Measurements from ENCODE around the gene PRR23A.

PRR23A gene

DNA sequence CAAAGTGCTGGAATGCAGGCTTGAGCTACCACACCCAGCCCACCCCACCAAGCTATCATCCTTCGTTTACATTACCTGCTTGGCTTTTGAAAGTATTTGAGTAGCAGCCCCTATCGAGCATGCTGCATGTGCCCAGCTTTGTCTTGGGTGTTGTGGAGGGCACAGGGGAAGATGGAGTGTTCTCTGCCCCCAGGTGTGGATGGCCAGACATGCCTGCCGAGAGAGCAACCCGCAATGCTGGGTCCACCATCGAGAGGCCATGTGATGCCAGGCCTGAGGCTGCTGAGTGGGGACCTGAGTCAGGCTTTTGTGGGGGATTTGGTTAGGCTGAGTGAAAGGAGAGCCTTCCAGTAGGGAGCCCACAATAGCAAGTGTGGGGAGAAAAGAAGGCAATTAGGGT lies 33.1 kb downstream of the PRR23A start:
- no peaks in the 10 kb centered on the region for H3K36me3 ChIP-seq (ENCODE audit: insufficient read depth, low read length)
- H3K79me2 ChIP-seq (ENCODE audit: control insufficient read depth, insufficient read depth, low read length, unreplicated experiment): no peaks in the 10 kb centered on the region
- H3K27me3 ChIP-seq (ENCODE audit: insufficient read depth, low read length): peaks cover 30% of the 10 kb centered on the region; the same call in 1 of the 2 replicates
- H3K27ac ChIP-seq (ENCODE audit: low read depth, low read length): no peak overlapping the region
- peaks cover 8% of the 10 kb centered on the region for H3K4me1 ChIP-seq (ENCODE audit: control insufficient read depth, insufficient read depth, low read length, unreplicated experiment)
- no peak overlapping the region for H3K4me3 ChIP-seq (ENCODE audit: low read depth, low read length)
- no peak overlapping the region for H2AFZ ChIP-seq (ENCODE audit: low read length, unreplicated experiment)

DNA sequence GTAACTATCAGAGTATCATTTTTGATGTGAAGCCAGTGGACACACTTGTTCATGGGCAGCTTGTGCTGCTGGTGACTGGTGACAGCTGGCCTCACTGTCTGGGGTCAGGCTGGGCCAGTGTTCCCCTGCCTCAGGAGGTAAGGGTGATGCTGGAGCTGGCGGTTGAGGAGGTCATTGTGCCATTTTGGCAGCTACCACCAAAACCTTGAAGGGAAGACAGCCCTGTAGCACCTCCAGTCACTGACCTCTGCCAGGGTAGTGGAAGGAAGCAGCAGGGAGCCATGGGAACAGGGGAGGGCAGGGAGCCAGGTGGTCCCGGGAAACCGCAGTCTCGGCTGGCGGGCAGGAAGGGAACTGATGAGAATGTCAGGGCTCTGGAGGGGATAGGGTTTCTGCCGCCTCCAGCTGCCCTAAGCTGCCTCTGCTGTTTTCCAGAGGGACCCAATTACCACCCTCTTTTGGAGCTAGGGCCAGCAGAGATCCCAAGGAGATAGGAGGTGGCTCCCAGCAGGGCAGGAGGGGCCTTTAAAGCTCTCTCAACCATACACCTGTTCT lies 34.2 kb downstream of the PRR23A start:
- Histone ChIP-seq H3K27ac (ENCODE audit: low read depth, low read length) (no peak overlapping the region), H3K79me2 (ENCODE audit: control insufficient read depth, insufficient read depth, low read length, unreplicated experiment) (no peaks in the 10 kb centered on the region), H2AFZ (ENCODE audit: low read length, unreplicated experiment) (no peak overlapping the region), H3K4me1 (ENCODE audit: control insufficient read depth, insufficient read depth, low read length, unreplicated experiment) (peaks cover 8% of the 10 kb centered on the region), H3K36me3 (ENCODE audit: insufficient read depth, low read length) (no peaks in the 10 kb centered on the region), H3K27me3 (ENCODE audit: insufficient read depth, low read length) (peaks cover 30% of the 10 kb centered on the region; the same call in 1 of the 2 replicates), H3K4me3 (ENCODE audit: low read depth, low read length) (no peak overlapping the region)

DNA sequence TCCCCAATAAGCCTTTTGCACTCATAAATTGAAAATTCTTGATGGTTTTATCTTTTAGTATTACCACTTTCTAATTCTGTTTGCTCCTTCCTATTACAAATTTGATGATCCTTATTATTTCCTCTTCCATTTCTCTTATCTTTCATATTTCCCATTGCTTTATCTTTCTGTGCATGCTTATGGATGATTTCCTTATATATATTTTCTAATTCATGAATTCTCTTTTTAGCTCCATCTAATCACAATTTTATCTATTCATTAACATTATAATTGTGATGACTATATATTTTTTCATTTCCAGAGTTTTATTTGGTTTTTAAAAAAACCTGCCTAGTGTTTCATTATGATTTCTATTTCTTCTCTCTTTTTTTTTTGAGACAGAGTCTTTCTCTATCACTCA lies 41.1 kb downstream of the PRR23A start:
- H3K36me3 ChIP-seq (ENCODE audit: insufficient read depth, low read length): no peaks in the 10 kb centered on the region
- H3K4me3 ChIP-seq (ENCODE audit: low read depth, low read length): no peak overlapping the region
- no peak overlapping the region for H2AFZ ChIP-seq (ENCODE audit: low read length, unreplicated experiment)
- H3K4me1 ChIP-seq (ENCODE audit: control insufficient read depth, insufficient read depth, low read length, unreplicated experiment): no peaks in the 10 kb centered on the region
- H3K27me3 ChIP-seq (ENCODE audit: insufficient read depth, low read length): peaks cover 56% of the 10 kb centered on the region
- H3K79me2 ChIP-seq (ENCODE audit: control insufficient read depth, insufficient read depth, low read length, unreplicated experiment): no peaks in the 10 kb centered on the region
- no peak overlapping the region for H3K27ac ChIP-seq (ENCODE audit: low read depth, low read length)

DNA sequence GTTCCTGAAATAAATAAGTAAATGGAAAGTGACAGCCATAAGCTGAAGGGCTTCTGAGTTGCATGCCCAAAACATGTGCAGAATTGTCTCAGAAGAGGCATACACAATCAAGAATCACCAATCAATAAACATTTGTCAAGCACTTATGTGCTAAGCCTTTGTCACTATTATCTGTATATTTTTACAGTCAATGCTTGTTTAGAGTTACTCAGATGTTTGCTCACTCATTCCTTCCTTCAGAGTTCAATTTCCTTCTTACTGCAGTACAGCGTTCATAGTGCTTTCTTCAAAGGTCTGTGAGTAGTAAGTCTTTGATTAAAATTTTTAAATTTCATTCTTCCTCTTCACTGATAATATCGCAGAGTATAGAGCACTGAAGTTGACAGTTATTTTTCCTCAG lies 41.8 kb downstream of the PRR23A start:
- Histone ChIP-seq H3K79me2 (ENCODE audit: control insufficient read depth, insufficient read depth, low read length, unreplicated experiment) (no peaks in the 10 kb centered on the region), H3K36me3 (ENCODE audit: insufficient read depth, low read length) (no peaks in the 10 kb centered on the region), H3K4me1 (ENCODE audit: control insufficient read depth, insufficient read depth, low read length, unreplicated experiment) (no peaks in the 10 kb centered on the region), H2AFZ (ENCODE audit: low read length, unreplicated experiment) (no peak overlapping the region), H3K4me3 (ENCODE audit: low read depth, low read length) (no peak overlapping the region), H3K27me3 (ENCODE audit: insufficient read depth, low read length) (peaks cover 60% of the 10 kb centered on the region), H3K27ac (ENCODE audit: low read depth, low read length) (no peak overlapping the region)

DNA sequence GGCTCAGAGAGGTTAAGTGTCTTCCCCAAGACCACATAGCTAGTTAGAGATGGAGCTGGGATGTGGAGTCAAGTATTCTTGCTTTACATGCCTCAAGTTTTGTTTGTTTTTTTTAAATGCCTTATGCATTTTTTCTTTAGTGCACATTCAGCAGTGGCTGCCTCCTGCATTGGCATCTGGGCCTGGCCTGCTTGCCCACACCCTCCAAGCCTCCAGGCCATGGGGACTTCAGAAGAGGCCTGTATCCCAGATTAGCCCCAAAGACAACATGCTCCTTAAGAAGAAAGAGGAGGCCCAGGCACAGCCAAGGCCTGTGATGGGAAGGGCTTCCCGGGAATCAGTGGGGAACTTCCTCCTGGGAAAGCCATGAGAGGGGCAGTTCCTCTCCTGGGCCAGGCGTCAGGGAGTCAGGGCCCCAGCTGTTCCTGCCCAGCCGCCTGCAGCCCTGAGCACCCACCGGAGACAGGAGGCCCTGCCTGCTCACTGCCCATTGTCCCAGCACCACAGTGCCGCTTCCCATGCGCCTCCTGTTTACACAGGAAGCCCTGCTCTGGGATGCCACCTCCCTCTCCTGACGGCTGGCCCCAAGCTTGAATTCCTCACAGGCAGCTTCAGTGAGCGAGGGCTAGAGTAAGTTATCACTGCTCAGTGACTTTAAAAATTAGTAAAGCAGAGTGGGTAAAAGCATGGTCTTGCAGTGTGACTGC lies 43.1 kb downstream of the PRR23A start:
- Histone ChIP-seq H3K4me1 (ENCODE audit: control insufficient read depth, insufficient read depth, low read length, unreplicated experiment) (no peaks in the 10 kb centered on the region), H3K27ac (ENCODE audit: low read depth, low read length) (no peak overlapping the region)

DNA sequence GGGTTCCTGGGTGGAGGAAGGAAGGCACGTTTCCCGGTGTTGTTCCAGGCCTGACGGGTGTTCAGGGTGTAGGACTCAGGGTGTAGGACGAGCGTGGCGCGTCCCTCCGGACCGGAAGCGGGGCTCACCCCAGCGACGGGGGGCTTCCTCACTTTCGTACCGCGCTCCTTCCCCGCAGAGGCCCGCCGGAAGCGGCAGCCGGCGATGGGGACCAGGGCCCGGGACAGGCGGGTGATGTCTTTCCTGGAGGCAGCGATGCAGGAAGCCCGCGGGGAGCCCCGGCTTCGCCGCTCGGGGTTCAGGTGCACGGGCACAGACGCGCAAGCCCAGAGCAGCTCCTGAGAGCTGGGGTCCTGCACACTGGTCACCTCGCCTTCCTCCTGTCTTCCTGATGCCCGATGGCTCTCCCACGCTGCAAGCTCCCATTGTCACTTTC lies 45.6 kb downstream of the PRR23A start:
- Histone ChIP-seq H3K79me2 (ENCODE audit: control insufficient read depth, insufficient read depth, low read length, unreplicated experiment) (no peaks in the 10 kb centered on the region), H3K36me3 (ENCODE audit: insufficient read depth, low read length) (no peaks in the 10 kb centered on the region), H3K27ac (ENCODE audit: low read depth, low read length) (no peak overlapping the region), H3K4me3 (ENCODE audit: low read depth, low read length) (peak overlapping the region; percentile 42), H3K27me3 (ENCODE audit: insufficient read depth, low read length) (peaks cover 76% of the 10 kb centered on the region), H2AFZ (ENCODE audit: low read length, unreplicated experiment) (no peak overlapping the region), H3K4me1 (ENCODE audit: control insufficient read depth, insufficient read depth, low read length, unreplicated experiment) (no peaks in the 10 kb centered on the region)

More for the DNA sequence above, 43.1 kb downstream of the PRR23A start:
- no peaks in the 10 kb centered on the region for H3K79me2 ChIP-seq (ENCODE audit: control insufficient read depth, insufficient read depth, low read length, unreplicated experiment)
- no peak overlapping the region for H2AFZ ChIP-seq (ENCODE audit: low read length, unreplicated experiment)
- no peaks in the 10 kb centered on the region for H3K36me3 ChIP-seq (ENCODE audit: insufficient read depth, low read length)
- H3K4me3 ChIP-seq (ENCODE audit: low read depth, low read length): no peak overlapping the region
- H3K27me3 ChIP-seq (ENCODE audit: insufficient read depth, low read length): peaks cover 65% of the 10 kb centered on the region

All from ACC112 (cell line).